Kidney capillary endothelial cell (primary cell): ENCODE data around the gene TAPT1.
A peak's percentile ranks its signal among the peaks of the same experiment; 100 is the strongest.
"Not testable (repeated sequence)": the region's sequence is repeated elsewhere in the genome, so short reads cannot be mapped to it uniquely, and the experiment has no call there.

Experiments
- DNase-seq: peaks from one replicate; pipeline ENCODE4 v3.0.0-alpha.2; 2018; ENCODE audit warnings: low spot score

The TAPT1 gene

DNA sequence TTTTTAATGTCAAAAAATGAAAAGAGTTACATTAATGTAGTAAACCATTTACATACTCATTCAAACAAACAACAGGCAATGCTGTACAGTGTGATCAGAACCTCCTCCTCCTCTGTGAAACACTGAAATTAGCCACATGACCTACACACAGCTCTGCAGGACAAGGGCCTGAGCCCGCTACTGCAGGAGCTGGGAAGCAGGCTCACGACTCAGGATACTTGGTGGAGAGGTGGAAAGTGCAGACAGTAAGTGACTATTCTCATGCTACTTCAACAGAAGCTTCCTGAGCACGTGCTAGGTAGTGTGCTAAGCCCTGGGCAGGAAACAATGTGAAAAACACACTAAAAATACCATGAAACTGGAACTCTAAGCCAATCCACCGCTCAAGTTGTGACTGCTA is 56.8 kb downstream of the TAPT1 start:
- no peak for DNase-seq

DNA sequence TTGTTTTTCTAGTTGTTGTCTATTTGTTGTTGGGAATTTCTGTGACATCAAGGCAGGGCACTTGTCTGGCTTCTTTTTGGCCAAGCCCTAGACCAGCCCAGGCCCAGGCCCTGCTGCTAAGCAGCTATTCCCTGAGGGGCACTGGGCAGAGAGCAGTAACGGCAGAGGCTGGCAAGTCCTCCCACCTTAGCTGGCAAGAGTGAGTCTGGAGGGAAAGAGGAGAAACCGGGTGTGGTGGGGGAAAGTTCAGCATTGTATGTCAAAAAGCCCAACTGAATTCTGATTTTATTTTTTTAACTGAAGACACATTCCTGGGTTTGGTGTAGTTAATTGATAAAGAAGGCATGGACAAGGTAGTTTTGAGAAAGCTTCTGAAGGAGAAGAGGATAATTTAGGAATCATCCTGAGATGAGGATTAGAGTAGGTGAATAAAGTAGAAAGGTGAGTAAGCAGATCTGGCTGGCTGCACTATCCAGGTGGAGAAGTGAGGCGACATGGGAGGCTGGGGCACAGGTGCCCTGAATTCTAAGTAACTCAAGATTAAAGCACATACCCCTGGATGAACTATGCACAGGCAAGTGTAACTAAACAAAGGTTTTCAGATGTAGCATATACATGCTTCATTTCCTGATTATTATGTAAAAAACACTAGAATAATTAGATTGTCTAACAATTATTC is 57.4 kb downstream of the TAPT1 start:
- DNase-seq, result no peak

DNA sequence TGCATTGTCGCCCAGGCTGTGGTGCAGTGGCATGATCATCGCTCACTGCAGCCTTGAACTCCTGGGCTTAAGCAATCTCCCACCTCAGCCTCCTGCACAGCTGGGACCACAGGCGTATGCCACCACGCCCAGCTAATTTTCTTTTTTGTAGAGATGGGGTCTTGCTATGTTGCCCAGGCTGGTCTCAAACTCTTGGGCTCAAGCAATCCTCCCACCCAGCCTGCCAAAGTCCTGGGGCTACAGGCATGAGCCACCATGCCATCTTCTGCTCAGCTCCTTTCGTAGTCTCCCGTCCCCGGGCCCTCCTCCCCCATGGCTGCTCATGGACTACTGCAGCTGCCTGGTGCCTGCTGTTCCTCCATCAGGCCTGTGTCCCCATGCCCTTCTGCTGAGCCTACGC is 58.1 kb downstream of the TAPT1 start:
- no peak for DNase-seq

DNA sequence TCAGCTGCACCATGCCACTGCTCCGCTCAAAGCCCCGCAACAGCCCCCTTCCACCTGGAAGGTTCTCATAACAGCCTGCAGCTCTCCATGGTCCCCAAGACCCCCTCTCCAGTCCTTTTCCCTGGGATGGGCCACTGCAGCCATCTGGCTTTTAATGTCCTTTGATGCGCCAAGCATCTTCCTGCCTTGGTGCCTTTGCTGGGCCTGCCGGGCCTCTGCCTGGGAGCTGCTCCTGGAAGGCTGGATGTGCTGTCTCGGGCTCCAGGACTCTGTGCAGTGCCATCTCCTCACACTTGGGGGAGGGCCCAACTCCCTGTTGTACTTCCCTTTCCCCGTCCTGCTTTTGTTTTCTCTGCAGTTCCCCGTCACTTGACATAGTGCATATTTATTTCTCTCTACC is 60.3 kb downstream of the TAPT1 start:
- DNase-seq, result no peak

DNA sequence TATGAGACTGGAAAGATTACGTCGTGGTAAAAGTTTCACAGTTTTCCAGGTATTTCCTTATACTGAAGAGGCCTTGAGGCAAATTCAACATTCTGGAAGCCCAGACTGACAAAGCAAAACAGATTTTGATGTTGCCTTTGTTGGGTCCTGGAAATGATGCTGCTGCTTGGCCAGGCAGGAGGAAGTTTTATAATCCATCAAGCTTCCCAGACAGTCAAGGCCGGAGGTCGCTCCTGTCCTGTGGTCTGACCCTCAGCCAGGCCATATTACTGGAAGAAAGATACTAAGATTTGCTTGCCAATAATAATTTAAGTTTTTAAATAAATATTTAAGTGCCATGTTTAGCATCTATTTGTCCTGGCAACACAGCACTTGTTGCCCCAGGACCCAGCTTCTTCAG is 63.4 kb downstream of the TAPT1 start:
- DNase-seq, result no peak

DNA sequence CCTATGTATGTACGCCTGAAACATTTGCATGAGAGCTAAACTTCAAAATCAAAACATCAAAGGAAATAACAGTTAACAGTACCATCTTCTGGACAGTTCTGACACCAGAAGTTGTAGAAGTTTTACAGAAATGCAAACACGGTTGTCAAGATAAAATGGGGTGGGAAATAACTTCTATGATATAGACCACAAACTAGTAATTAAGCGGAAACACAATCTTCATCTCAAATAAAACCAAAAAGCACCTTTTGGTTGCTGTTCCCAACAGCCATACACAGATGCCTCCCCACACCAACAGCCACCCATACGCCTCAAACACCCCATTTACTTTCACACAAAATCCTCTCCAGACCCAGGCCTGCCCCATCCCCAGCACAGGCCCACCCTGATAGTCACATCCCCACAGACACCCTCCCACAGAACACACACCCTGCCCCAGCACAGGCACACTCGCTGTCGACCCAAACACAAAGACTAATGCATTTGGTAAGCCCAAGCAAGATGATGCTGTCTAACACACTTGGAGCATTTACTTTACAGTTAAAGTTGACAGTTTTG is 64.3 kb downstream of the TAPT1 start:
- no peak for DNase-seq

DNA sequence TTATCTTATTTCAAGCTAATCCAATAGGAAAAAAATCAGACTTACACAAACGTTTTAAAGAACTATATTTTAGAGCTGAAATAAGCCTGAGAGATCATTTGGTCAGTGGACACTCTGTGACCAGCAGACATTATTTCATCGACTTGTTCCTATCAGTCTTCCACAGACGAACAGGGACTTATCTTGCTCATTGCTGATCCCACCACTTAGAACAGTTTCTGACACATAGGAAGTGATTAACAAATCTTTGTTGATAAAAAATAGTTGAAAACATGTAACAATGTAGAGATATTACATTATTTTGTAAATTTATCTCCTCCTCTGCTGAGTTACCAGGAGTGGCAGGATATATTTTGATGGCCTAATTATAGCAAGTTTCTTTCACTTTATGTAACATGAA is 65.8 kb downstream of the TAPT1 start:
- DNase-seq, result peak; percentile 16

DNA sequence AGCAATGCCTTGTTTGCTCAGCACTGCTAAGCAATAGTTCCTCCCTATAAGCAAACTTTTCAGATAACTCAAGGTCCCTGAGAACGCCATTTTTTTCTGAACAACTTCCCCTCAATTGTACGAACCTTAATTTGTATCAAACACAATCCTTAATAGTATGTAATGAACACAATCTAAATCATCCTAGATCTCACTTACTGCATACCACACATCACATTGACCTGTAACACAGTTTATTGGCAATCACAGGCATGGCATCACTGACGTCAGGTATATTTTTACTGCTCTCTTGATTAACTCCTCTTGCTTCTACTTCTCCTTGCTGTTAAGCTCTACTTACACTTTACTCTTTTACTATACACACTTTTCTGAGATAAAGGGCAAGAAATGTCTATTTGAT is 67.0 kb downstream of the TAPT1 start:
- DNase-seq, result no peak

DNA sequence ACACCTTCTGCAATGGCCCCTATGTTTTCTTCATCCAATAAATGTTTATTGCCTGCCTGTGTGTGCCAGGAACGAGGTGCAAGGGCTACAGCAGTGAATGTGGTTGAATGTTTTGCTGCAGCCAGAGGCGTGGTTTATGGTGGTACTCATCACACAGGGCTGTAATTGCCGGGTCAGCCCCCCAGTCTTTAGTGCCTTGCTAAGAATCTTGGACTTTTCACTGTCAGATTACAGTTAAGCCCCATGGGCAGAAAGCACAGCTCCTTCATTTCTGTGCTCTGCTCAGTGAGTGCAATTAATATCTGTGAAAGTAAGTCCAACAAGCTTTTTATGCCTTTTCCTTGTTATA is 67.8 kb downstream of the TAPT1 start:
- no peak for DNase-seq

- DNase-seq, result no peak
Measured at GRCh38 chr4:16157609-16158503, 68.4 kb downstream of the TAPT1 start.

DNA sequence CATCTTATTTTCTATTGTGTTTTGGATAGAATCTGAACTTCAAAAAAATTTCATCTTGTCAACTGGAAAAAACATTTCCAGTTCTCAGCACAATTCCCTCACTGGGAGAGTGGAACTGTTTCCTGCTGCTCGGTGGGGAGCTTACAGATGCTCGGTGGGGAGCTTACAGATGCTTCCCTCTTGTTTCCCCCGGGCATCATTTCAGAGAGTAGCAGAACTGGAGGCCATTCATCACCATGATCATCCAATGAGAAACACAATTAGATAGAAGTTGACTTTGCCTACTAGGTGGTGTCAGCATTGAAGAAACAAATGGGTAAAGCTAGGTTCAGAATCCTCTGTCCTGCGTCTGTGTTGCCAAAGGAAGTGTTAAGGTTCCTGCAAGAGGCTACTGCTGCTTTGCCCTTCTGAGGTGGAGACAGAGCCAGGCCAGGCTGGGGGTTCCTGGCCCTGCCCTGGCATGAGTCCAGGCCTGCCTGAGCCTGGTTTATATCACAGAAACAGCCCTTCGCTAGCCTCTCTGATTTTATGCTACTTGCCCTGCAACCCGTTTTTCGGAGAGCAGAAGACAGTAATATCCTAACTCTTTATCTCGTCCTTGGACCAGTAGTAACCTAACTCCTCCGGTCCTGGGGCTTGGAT is 70.6 kb downstream of the TAPT1 start:
- no peak for DNase-seq

DNA sequence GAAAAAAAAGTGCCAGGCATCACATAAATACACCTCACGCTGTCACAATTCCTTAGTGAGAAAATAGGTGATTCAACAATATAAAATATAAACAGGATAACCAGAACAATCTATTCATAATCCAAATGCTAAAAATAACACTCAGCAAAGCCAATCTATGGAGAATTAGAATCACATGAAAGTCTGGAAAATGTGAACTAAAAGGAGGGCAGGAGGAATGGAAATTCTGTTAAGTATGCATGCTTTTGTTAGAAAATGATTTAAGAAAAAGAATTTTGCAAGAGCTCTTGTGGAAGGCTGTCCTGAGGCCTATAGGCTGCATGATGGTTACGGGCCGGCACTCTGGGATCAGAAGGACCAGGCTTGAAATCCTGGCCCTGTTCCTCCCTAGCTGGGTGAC is 71.8 kb downstream of the TAPT1 start:
- DNase-seq, result no peak

- peak; percentile 18 for DNase-seq
Measured at GRCh38 chr4:16150716-16151115, 75.6 kb downstream of the TAPT1 start.

- DNase-seq, result not testable (repeated sequence)
Measured at GRCh38 chr4:16144913-16145312, 81.4 kb downstream of the TAPT1 start.

GRCh38 chr4:16142598-16143310 is 83.5 kb downstream of the TAPT1 start:
- no peak for DNase-seq

GRCh38 chr4:16140879-16141249 is 85.4 kb downstream of the TAPT1 start:
- DNase-seq, result peak; percentile 52

DNA sequence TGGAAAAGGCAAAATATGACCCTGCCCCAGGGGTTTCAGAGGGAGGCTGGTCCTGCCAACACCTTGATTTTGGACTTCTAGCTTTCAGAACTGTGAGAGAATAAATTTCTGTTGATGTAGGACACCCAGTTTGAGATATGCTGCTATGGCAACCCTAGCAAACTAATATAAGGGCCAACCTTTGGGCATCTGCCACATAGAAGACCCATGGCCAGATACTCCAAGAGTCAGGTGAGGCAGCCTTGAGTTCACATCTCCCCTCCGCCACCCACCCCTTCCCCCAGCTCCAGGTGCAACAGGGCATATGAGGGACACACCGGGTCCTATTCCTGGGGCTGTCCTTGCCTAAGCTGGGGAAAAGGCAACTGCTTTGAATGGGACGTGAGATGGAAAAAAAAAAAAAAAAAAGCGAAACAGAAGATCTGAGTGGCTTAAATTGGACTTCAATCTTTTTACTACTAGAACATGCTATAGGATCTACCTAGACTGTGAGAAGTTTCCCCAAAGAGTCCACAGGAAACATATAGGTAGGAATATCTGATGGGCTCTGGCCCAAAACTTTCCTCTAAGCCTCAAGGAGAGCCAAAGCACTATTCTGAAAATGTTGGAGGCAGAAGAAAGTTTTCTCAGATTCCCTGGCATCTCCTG is 85.9 kb downstream of the TAPT1 start:
- DNase-seq, result no peak

DNA sequence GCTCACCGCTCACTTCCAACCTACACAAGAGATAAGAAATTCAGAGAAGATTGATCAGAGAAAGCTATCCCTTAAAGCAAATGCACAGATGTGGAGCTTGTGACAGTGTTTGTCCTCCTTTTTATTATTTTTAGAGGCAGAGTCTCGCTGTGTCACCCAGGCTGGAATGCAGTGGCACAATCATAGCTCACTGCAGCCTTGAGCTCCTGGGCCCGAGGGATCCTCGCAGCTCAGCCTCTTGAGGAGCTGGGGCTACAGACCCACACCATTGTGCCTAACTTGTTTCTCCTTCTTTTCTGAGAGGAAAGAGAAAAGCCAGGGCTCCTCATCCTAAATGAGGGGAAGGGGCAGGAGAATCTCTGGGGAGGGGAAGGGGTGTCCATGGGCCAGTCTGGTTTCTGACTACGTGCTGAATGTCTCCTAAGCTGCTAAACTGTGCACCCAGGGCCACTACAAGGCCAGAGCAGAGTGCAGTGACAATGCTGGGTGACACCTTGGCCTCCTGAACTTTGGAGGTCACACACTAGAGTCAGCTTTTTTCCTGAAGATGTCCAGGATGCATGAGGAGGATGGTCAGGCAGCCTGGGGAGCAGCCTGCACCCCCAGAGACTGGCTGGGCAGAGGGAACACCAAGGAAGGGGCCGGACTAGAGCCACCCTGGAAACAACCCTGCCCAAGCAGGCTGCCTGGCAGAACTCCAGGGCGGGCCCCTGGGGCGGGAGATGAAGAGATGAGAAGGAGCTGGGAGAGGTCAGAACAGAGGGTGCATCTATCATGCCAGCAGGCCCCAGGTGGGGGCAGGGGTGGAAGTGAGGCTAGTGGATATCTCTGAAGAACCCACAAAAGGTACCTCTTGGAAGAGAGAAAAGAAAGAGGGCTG is 87.0 kb downstream of the TAPT1 start:
- no peak for DNase-seq

- no peak for DNase-seq
Measured at GRCh38 chr4:16136827-16137226, 89.4 kb downstream of the TAPT1 start.

DNA sequence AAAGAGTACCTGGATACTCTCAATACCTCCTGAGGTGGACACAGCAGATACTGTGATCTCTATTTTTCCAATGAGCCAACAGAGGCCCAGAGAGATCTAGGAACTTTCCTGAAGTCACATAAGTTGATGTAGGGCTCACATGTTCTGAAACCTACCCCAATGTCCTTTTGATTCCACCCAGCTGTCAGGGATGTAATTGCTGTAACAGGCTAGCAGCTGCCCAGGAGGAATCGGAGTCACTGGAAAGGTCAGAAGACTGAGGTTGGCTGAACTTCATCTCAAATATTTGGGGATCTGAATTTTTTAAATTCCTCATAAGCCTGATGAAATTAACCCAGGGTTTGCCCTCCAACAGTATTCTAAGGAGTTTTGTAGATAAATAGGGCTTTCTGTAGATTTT is 90.0 kb downstream of the TAPT1 start:
- no peak for DNase-seq

- DNase-seq, result no peak
Measured at GRCh38 chr4:16133406-16133805, 92.9 kb downstream of the TAPT1 start.
